ENCODE data around the gene TMEM208. TPM values are rescaled to one million over a fixed set of nuclear protein-coding genes. Genes with fewer than 3 reads are reported as not detected.

The TMEM208 gene
- total RNA-seq, 1 experiment from 2014 or later: 53.5 TPM

- Mint-ChIP-seq H3K4me1 (ENCODE audit: low read depth, unreplicated experiment) (peaks cover 40% of the 10 kb centered on the region), H3K27ac (ENCODE audit: unreplicated experiment) (peak overlapping the region; percentile 99), H3K9me3 (ENCODE audit: low read depth, unreplicated experiment) (no peaks in the 10 kb centered on the region), H3K27me3 (ENCODE audit: unreplicated experiment) (no peaks in the 10 kb centered on the region), H3K4me3 (ENCODE audit: low read depth, unreplicated experiment) (peak overlapping the region; percentile 99), H3K36me3 (ENCODE audit: insufficient read depth, unreplicated experiment) (peaks cover 66% of the 10 kb centered on the region)
- intact Hi-C loops (cut with micrococcal nuclease; ENCODE audit: unreplicated experiment): no loop called here
- CTCF ChIA-PET: interaction anchor here (1.7 to 2.5 kb wide), 3 partner anchors 8 to 18 kb away, joined by 4 to 9 read pairs (median 5); partner anchors contain the start of gene FHOD1
- no peak for TF ChIP-seq CTCF (IDR thresholded peaks at IDR 0.05; ENCODE audit: unreplicated experiment)
- DNase-seq: no peak
- no TSS peak for BruUV-seq (replicated peaks)
Measured at GRCh38 chr16:67228034-67228785, 1.3 kb downstream of the TMEM208 start.

- H3K27ac Mint-ChIP-seq (ENCODE audit: unreplicated experiment): no peak overlapping the region
- peak overlapping the region; percentile 99 for H3K4me3 Mint-ChIP-seq (ENCODE audit: low read depth, unreplicated experiment)
- BruUV-seq (replicated peaks): no TSS peak
- TF ChIP-seq CTCF (IDR thresholded peaks at IDR 0.05; ENCODE audit: unreplicated experiment): no peak
- peaks cover 72% of the 10 kb centered on the region for H3K36me3 Mint-ChIP-seq (ENCODE audit: insufficient read depth, unreplicated experiment)
- no peak for DNase-seq
- CTCF ChIA-PET: interaction anchor here (2.5 kb wide), 1 partner anchor 15 kb away, joined by 5 read pairs; no protein-coding TSS in a partner anchor
- no peaks in the 10 kb centered on the region for H3K9me3 Mint-ChIP-seq (ENCODE audit: low read depth, unreplicated experiment)
- peaks cover 40% of the 10 kb centered on the region for H3K4me1 Mint-ChIP-seq (ENCODE audit: low read depth, unreplicated experiment)
- intact Hi-C loops (cut with micrococcal nuclease; ENCODE audit: unreplicated experiment): no loop called here
- no peaks in the 10 kb centered on the region for H3K27me3 Mint-ChIP-seq (ENCODE audit: unreplicated experiment)
Measured at GRCh38 chr16:67228905-67229304, 2.0 kb downstream of the TMEM208 start.

- Mint-ChIP-seq H3K27ac (ENCODE audit: unreplicated experiment) (peak overlapping the region; percentile 21), H3K9me3 (ENCODE audit: low read depth, unreplicated experiment) (no peaks in the 10 kb centered on the region), H3K4me1 (ENCODE audit: low read depth, unreplicated experiment) (peaks cover 40% of the 10 kb centered on the region), H3K4me3 (ENCODE audit: low read depth, unreplicated experiment) (no peak overlapping the region), H3K36me3 (ENCODE audit: insufficient read depth, unreplicated experiment) (peaks cover 84% of the 10 kb centered on the region), H3K27me3 (ENCODE audit: unreplicated experiment) (no peaks in the 10 kb centered on the region)
- intact Hi-C loops (cut with micrococcal nuclease; ENCODE audit: unreplicated experiment): no loop called here
- CTCF ChIA-PET: no interaction called here
- TF ChIP-seq CTCF (IDR thresholded peaks at IDR 0.05; ENCODE audit: unreplicated experiment): no peak
- DNase-seq: no peak
- no TSS peak for BruUV-seq (replicated peaks)
Measured at GRCh38 chr16:67229906-67230808, 3.2 kb downstream of the TMEM208 start.

- CTCF ChIA-PET: no interaction called here
- intact Hi-C loops (cut with micrococcal nuclease; ENCODE audit: unreplicated experiment): no loop called here
- no peaks in the 10 kb centered on the region for H3K27me3 Mint-ChIP-seq (ENCODE audit: unreplicated experiment)
- H3K27ac Mint-ChIP-seq (ENCODE audit: unreplicated experiment): peak overlapping the region; percentile 21
- TF ChIP-seq CTCF (IDR thresholded peaks at IDR 0.05; ENCODE audit: unreplicated experiment): no peak
- H3K36me3 Mint-ChIP-seq (ENCODE audit: insufficient read depth, unreplicated experiment): peaks cover 89% of the 10 kb centered on the region
- H3K4me3 Mint-ChIP-seq (ENCODE audit: low read depth, unreplicated experiment): no peak overlapping the region
- H3K9me3 Mint-ChIP-seq (ENCODE audit: low read depth, unreplicated experiment): no peaks in the 10 kb centered on the region
- no peak for DNase-seq
- H3K4me1 Mint-ChIP-seq (ENCODE audit: low read depth, unreplicated experiment): peaks cover 31% of the 10 kb centered on the region
- no TSS peak for BruUV-seq (replicated peaks)
Measured at GRCh38 chr16:67230809-67231660, 4.1 kb downstream of the TMEM208 start.
